ENCODE measurements around the gene BCS1L. TPM values are rescaled to one million over a fixed set of nuclear protein-coding genes. Genes with fewer than 3 reads are reported as not detected.
A peak's percentile ranks its signal among the peaks of the same experiment; 100 is the strongest.

BCS1L gene
- total and polyA plus RNA-seq, 9 of the 15 experiments (the other 6 are each of a cell fraction or from before 2014, with no cell fraction given) = 37.6 to 103 (median 56.7) TPM

- TF ChIP-seq ZNF217 (CRISPR knock-in tag; IDR thresholded peaks at IDR 0.05) = no peak
- no peak for TF ChIP-seq CTBP1 (IDR thresholded peaks at IDR 0.05; ENCODE audit: borderline replicate concordance)
- no peak for TF ChIP-seq POLR3G (IDR thresholded peaks at IDR 0.05; ENCODE audit: extremely low read depth, insufficient read length, insufficient replicate concordance)
- no peak for TF ChIP-seq NFE2 (IDR thresholded peaks at IDR 0.05; ENCODE audit: low read depth)
- no peak for TF ChIP-seq DEAF1 (CRISPR knock-in tag; IDR thresholded peaks at IDR 0.05)
- TF ChIP-seq XRCC5 (IDR thresholded peaks at IDR 0.05; ENCODE audit: low read depth, low read length) = 0 out of 2 replicates have a peak, but pooled peaks have one; percentile 52
- no peak for TF ChIP-seq ZNF280A (IDR thresholded peaks at IDR 0.05; ENCODE audit: low read depth, partially characterized antibody)
- no peak for TF ChIP-seq GATA2 (CRISPR knock-in tag; IDR thresholded peaks at IDR 0.05)
- TF ChIP-seq SNIP1 (IDR thresholded peaks at IDR 0.05; ENCODE audit: low read depth) = peak; percentile 90
- TF ChIP-seq TAL1 (IDR thresholded peaks at IDR 0.05) = no peak
- no peak for TF ChIP-seq ASH1L (IDR thresholded peaks at IDR 0.05; ENCODE audit: borderline replicate concordance, low read depth, partially characterized antibody)
- TF ChIP-seq HINFP (tag; conservative IDR thresholded peaks at IDR 0.05; ENCODE audit: low read depth) = no peak
Observed at GRCh38 chr2:218659258-218659987, at the start of gene BCS1L, which contains the start of gene ZNF142 (continued).

All from K562 (cell line).